HG03575 (cell line): ENCODE results near the gene RNASE7.
"Not testable (repeated sequence)": the region's sequence is repeated elsewhere in the genome, so short reads cannot be mapped to it uniquely, and the experiment has no call there.

Experiments
- ATAC-seq: cut with Tn5 transposase; IDR thresholded peaks from one replicate; pipeline ENCODE4 v1.9.1; 2021; ENCODE audit not compliant: unreplicated experiment, insufficient number of reproducible peaks, low FRiP score; ENCODE audit errors: extremely low read depth

RNASE7 gene

DNA sequence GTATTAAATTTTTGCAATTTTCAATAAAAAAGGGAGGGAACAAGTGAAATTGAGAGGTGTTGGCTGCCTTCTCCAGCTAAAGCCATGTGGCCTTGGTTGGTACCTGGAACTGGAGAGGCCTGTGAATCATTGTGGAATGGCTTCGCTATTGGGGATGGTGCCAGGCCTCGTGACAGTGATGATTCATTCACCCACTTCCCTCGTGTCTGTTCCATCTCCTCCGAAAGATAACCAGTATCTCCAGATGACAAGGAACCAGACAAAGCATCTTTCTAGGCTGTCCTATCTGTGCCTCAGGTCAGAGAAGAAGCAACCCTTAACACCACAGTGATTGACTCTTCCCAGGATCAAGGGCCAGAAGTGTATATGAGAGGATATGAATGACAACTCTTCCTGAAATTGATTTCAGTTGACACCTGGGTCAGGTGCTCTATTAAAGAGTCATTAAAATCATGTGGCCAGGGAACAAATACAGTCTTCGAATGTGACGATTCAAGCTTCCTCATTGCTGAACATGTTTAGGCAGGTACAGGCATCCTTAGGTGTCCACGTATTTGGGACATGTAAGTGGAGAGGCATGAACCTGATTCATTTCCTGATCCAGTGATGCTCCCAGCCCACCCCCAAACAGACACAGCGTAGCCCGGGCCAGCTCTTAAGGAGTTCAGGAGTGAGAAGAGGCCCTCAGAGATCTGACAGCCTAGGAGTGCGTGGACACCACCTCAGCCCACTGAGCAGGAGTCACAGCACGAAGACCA lies at the start of gene RNASE7:
Gene RNASE7 (plus strand): TSS at position 687 of the 758 bp plus-strand sequence. CDS start 631 bp downstream, outside the sequence.
- ATAC-seq, result no peak

GRCh38 chr14:20996521-20996920 lies 45.6 kb upstream of the RNASE7 start:
- no peak for ATAC-seq

GRCh38 chr14:20997115-20997514 lies 45.0 kb upstream of the RNASE7 start:
- ATAC-seq, result no peak

- no peak for ATAC-seq
These were observed 44.6 kb upstream of the RNASE7 start for GRCh38 chr14:20997564-20997963.

GRCh38 chr14:20998139-20998538 lies 44.0 kb upstream of the RNASE7 start:
- ATAC-seq, result no peak

- no peak for ATAC-seq
These were observed 43.3 kb upstream of the RNASE7 start, which contains the start of gene SLC39A2 for GRCh38 chr14:20998674-20999366. Gene SLC39A2, plus strand, starts transcription at chr14:20999293. Its CDS starts 154 bp downstream, at chr14:20999447.

DNA sequence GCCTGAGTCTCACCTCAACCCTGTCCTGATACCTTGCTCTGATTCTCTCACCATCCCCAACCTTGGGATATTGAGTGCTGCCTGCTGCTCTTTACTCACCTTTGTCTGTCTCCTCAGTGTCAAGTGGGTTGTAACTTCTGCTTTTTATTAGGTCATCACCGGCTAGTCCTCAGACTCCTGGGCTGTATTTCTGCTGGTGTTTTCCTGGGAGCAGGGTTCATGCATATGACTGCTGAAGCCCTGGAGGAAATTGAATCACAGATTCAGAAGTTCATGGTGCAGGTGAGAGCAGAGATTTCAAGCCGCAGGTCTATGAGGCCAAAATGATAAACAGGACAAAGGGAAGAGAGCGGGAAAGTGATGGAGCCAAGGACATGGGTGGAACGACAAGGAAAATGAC lies 42.6 kb upstream of the RNASE7 start:
- ATAC-seq, result no peak

DNA sequence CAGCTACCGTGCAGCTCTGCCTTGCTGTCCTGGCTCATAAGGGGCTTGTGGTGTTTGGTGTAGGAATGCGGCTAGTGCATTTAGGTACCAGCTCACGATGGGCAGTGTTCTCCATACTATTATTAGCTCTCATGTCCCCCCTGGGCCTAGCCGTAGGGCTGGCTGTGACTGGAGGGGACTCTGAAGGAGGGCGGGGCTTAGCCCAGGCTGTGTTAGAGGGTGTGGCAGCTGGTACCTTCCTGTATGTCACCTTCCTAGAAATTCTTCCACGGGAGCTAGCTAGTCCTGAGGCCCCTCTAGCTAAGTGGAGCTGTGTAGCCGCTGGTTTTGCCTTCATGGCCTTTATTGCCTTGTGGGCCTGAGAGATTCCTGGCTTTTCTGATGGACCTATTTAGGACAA lies 40.9 kb upstream of the RNASE7 start:
- ATAC-seq, result no peak

DNA sequence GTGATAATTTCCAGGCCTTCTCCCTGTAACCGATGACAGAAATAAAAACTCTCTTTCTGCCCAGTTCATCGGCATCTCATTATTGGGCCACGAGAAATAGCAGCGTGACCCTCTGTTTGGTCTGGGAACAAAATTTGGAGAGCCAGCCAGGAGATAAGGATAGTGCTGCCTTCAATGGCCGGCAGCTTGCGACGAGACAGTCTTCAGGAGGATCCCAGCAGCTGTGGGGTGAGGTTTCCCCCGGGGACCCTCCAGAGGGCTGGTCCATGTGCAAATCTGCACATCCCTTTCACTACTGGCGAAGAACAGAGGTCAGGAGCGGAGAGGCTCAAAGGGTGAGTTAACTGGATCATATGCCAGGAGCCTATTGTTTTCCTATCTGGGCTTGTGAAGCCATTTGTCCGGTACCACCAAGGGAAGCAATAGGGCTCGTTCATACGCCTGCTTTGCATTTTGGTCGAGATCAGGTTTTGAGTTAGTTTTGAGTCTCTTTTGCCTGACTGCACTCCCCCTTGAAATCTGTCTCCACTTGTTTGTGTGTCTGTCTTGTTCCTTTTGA lies 38.3 kb upstream of the RNASE7 start:
- no peak for ATAC-seq

GRCh38 chr14:21009721-21010120 lies 32.4 kb upstream of the RNASE7 start:
- not testable (repeated sequence) for ATAC-seq

DNA sequence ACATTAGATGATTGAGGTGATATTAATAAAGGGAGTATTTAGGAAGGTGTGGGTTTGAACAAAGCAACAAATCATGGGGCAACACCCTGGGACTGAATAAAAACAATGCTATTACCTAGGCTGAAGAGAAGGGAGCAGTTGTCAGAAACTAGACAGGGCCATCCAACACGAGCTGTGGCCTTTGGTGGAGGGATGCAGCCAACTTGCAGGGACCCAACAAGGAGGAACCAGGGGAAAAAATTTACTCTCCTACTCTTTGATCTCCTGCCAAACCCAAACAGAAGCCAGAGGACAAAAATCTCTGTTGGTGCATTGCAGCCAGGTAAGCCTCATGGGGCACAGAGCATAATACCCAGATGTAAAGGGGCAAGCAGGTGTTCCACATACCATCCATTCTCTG lies 31.0 kb upstream of the RNASE7 start:
- ATAC-seq, result no peak

DNA sequence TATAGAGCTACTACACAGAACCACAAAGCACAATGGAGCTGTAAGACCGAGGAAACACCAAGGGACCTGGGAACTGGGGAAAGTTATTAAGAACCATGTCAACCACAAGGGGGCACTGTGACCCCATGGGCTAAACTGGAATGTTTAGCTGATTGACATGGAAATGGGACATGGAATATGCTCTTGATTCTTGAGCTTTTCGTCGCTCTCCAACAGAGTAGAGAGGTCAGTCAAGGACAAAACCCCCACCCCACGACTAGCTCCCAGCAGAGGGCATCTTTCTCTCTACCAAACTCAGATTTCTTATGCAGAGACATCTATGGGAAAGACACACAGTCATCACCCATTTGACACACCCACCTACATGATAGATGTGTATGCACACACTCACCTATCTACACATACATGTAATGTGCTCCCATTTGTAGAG lies 27.4 kb upstream of the RNASE7 start:
- ATAC-seq, result no peak

- ATAC-seq, result no peak
These were observed 26.9 kb upstream of the RNASE7 start for GRCh38 chr14:21015312-21015711.

GRCh38 chr14:21016413-21017190 lies 25.6 kb upstream of the RNASE7 start:
- no peak for ATAC-seq

GRCh38 chr14:21017528-21018245 lies 24.5 kb upstream of the RNASE7 start:
- no peak for ATAC-seq

GRCh38 chr14:21018286-21018685 lies 23.9 kb upstream of the RNASE7 start:
- no peak for ATAC-seq

- ATAC-seq, result no peak
These were observed 23.4 kb upstream of the RNASE7 start for GRCh38 chr14:21018781-21019180.

- no peak for ATAC-seq
These were observed 22.8 kb upstream of the RNASE7 start for GRCh38 chr14:21019366-21019765.
